Pancreas (tissue), 10 donors: ENCODE results near the gene CD74. TPM values are rescaled to one million over a fixed set of nuclear protein-coding genes. Genes with fewer than 3 reads are reported as not detected.

Source experiments
- ATAC-seq, 4 donors: fragments of 200-7000 bp; cut with Tn5 transposase; one replicate each; pipeline versions ENCODE4 v1.8.0 to v1.9.1; 2020; ENCODE audit warnings: mild to moderate bottlenecking in 4 of 4, moderate library complexity in 4 of 4
- DNase-seq, 6 donors: peaks; one replicate each; pipeline ENCODE4 v3.0.0-alpha.2; 2020
- FAIRE-seq: peaks from 2 replicates; lab custom pipeline; 2012; peaks lifted over from hg19 to GRCh38; lab: Jason Lieb, UNC
- H3K27ac ChIP-seq, 4 donors: fragments of 200-600 bp; sonication (generic); 1 replicate in 3 of 4; 2 replicates in 1 of 4; pipeline versions ENCODE4 v1.5.0 to v1.8.0; 2020
- H3K27me3 ChIP-seq, 4 donors: fragments of 200-600 bp; one replicate each; pipeline ENCODE4 v1.8.0; 2021
- H3K36me3 ChIP-seq, 3 donors: fragments of 200-600 bp; sonication (generic) in 1 of 3; one replicate each; pipeline versions ENCODE4 v1.5.0 to v1.8.0; 2020 to 2021
- H3K4me1 ChIP-seq, 3 donors: fragments of 200-600 bp; one replicate each; pipeline ENCODE4 v1.8.0; 2021
- H3K4me3 ChIP-seq, 4 donors: fragments of 200-600 bp; sonication (generic) in 2 of 4; one replicate each; pipeline versions ENCODE4 v1.5.0 to v1.8.0; 2020 to 2021
- H3K9me3 ChIP-seq, 4 donors: fragments of 200-600 bp; one replicate each; pipeline ENCODE4 v1.8.0; 2021
- CTCF ChIP-seq, 4 donors: fragments of 200-600 bp; sonication (generic) in 3 of 4; IDR thresholded peaks; one replicate each; pipeline versions ENCODE4 v1.5.0 to v1.8.0; 2021; ENCODE audit warnings: antibody characterized with exemption in 4 of 4
- WGBS, 2 donors: extraction: QIAGEN DNeasy Blood & Tissue Kit; methylation state at CpG; one replicate each; pipeline ENCODE4 v1.1.7; 2013; 5-methylcytosine and 5-hydroxymethylcytosine counted together
- intact Hi-C, 3 donors: fragments of 100-400 bp; cut with DNase I; formaldehyde crosslinking; loops; one replicate each; pipeline versions ENCODE4 v1.11.1 to v1.14.2; 2022
- polyA plus RNA-seq, 2 donors: library from polyadenylated mRNA; stranded (reverse); fragments of 200-250 nt; gene quantifications; one replicate each; pipeline ENCODE4 v1.2.3, GENCODE V29; 2013
- total RNA-seq, 6 donors: library from RNA; stranded (reverse); fragmentation: NEBNext Ultra II Directional in 4 of 6; extraction: Animal tissue kit (Norgen Biotek cat#: 25700) in 4 of 6; gene quantifications; one replicate each; pipeline versions ENCODE4 v1.2.1 to v1.2.4, GENCODE V29; 2021 to 2023
- donor health status: healthy with polysubstance abuse.
- donor health status: DM: no; HTN: no; CAD: no; lungs with moderate emphysema.
- donor health status: DM: no; HTN: no; CAD: no.
- donor health status: control.
- donor health status: control.
- donor health status: Bipolar disorder and iron deficiency.
- donor health status: DM: yes; HTN: yes; CAD: no.
- donor health status: DM: no; HTN: no; CAD: no.
- donor health status: DM: no; HTN: no; CAD: no.
- donor health status: DM: yes; HTN: yes; CAD: no.

Gene CD74
- total and polyA plus RNA-seq, 8 donors: 67.2 to 1,206 (median 139) TPM

- H3K36me3 ChIP-seq: no peaks in the 10 kb centered on the region
Observed at GRCh38 chr5:150436141-150436680, 23.5 kb upstream of the CD74 start.

GRCh38 chr5:150434464-150434863 is 21.8 kb upstream of the CD74 start:
- Histone ChIP-seq H3K27me3 (no peaks in the 10 kb centered on the region), H3K4me1 (no peaks in the 10 kb centered on the region), H3K9me3 (no peaks in the 10 kb centered on the region), H3K4me3 (no peak overlapping the region), H3K27ac (no peak overlapping the region), H3K36me3 (no peaks in the 10 kb centered on the region)
- no peak for DNase-seq
- intact Hi-C loops: loop anchor here in 1 of 3 donors (10.0 kb wide), 3 partner anchors 160 to 300 kb away; partner anchors contain the start of gene CDX1
- TF ChIP-seq CTCF (IDR thresholded peaks at IDR 0.05): no peak
- 59 to 67% methylated on average over 6 of the region's 6 CpGs for WGBS, 2 donors
- no peak for ATAC-seq
- no peak for FAIRE-seq

More at GRCh38 chr5:150436141-150436680, 23.5 kb upstream of the CD74 start:
- Histone ChIP-seq H3K27me3 (no peaks in the 10 kb centered on the region), H3K4me1 (no peaks in the 10 kb centered on the region), H3K4me3 (no peak overlapping the region), H3K27ac (no peak overlapping the region), H3K9me3 (no peaks in the 10 kb centered on the region)
- DNase-seq: peak; percentile 72 to 93 (median 86)
- TF ChIP-seq CTCF (IDR thresholded peaks at IDR 0.05): peak; percentile 76 to 88 (median 82)
- ATAC-seq: peak; percentile 88 to 97 (median 95)
- FAIRE-seq: no peak
- 15 to 19% methylated on average over 13 of the region's 13 CpGs for WGBS, 2 donors
- intact Hi-C loops: loop anchor here in 1 of 3 donors (10.0 kb wide), 3 partner anchors 161 to 301 kb away; partner anchors contain the start of gene CDX1

- 64 to 66% methylated on average over 4 of the region's 4 CpGs for WGBS, 2 donors
- Histone ChIP-seq H3K4me1 (no peaks in the 10 kb centered on the region), H3K27me3 (no peaks in the 10 kb centered on the region), H3K27ac (no peak overlapping the region), H3K9me3 (no peaks in the 10 kb centered on the region), H3K4me3 (no peak overlapping the region), H3K36me3 (no peaks in the 10 kb centered on the region)
- FAIRE-seq: no peak
- no peak for DNase-seq
- TF ChIP-seq CTCF (IDR thresholded peaks at IDR 0.05): no peak
- intact Hi-C loops: loop anchor here in 1 of 3 donors (10.0 kb wide), 3 partner anchors 157 to 297 kb away; partner anchors contain the start of gene CDX1
- no peak for ATAC-seq
Observed at GRCh38 chr5:150431574-150431973, 18.9 kb upstream of the CD74 start.

- intact Hi-C loops: loop anchor here in 1 of 3 donors (10.0 kb wide), 3 partner anchors 156 to 296 kb away; partner anchors contain the start of gene CDX1
- H3K27ac ChIP-seq: no peak overlapping the region
Observed at GRCh38 chr5:150431048-150431447, 18.3 kb upstream of the CD74 start.

More at GRCh38 chr5:150431048-150431447, 18.3 kb upstream of the CD74 start:
- ATAC-seq: no peak
- WGBS, 2 donors: 79 to 83% methylated on average over 18 of the region's 18 CpGs
- Histone ChIP-seq H3K4me3 (no peak overlapping the region), H3K4me1 (no peaks in the 10 kb centered on the region), H3K27me3 (no peaks in the 10 kb centered on the region), H3K36me3 (no peaks in the 10 kb centered on the region), H3K9me3 (no peaks in the 10 kb centered on the region)
- no peak for FAIRE-seq
- TF ChIP-seq CTCF (IDR thresholded peaks at IDR 0.05): no peak
- no peak for DNase-seq
